HG03066 (cell line): ENCODE results near the gene ELP4.

Experiments used
- ATAC-seq: cut with Tn5 transposase; IDR thresholded peaks from one replicate; pipeline ENCODE4 v1.9.1; 2021; ENCODE audit warnings: low read depth; ENCODE audit not compliant: unreplicated experiment

ELP4 gene

DNA sequence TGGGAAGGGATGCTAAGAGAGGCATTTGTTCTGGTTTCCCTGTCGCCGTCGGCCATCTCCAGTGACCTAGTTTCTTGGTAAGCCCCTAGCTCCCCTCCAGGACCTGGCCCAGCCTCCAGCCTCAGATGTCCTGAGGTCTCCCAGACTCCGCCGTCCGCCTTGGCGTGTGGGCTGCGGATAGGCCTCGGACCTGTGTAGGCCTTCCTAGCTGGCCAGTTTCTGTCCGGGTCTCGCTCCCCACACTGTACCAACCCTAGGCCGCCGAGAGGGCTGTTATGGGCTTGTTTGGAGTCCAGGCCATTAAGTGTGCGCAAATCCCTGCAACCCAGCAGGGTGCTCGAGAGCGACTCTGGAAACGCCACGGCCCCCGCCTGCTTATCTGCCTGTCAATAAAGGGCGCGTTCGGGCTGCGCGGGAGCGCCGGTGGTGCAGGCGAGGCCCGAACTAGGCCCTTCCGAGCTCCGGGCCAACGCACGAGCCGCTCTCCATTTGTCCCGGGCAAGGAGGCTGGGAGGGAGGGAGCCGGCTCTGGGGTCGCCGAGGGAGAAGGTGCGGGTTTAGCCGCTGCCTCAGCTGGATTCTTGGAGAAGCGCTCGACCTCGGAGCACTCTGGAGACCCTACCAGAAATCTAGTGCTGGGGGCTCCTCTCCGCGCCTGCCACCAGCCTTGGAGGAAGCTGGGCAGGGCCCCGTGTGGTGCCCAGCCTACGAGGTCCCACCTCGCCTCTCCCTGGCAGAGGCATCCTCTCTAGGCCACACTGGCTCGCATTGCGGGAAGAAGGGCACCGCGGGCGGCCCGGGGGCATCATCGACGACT, 310.3 kb downstream of the ELP4 start:
- ATAC-seq, result no peak

DNA sequence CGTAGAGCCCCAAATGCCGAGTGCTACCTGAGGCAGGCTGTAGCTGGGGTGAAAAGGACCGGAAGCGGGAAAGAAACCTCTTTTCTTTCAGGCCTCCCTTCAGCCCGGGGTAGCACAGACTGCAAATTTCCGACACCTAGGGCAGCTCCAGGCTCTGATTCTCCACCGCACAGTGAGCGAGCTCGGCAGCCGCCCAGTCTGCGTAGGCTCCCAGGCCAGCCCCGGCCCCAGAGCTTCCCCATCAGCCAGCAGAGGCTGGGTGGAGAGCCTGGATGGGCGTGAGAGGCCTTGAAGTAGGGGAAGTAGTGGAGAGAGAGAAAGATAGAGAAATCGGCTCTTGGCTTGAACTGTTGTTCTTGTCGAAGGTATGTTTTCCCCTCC, 310.9 kb downstream of the ELP4 start:
- ATAC-seq, result no peak

DNA sequence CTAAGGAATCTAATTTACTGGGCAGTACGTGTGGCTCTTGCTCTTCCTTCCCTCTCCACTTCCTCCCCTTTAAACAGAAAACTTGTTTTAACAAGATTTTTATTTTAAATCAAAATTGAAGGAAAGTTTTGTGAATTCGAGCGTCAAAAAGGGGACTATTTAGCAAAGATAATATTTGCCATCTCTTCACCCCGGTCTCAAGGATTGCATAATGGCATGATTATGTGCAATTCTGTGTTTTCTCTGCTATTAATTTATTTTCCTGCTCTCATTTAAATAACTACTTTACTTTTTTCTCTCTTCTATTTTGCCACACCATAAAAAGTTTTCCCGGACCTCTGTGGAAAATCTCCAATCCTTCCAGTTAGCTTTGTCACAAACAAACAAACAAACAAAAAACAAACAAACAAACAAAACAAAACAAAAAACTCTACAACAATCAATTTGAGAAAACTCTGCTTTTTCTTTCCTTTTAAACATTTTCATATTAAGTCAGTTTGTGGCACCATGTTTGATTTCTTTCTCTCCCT, 311.7 kb downstream of the ELP4 start:
- no peak for ATAC-seq

DNA sequence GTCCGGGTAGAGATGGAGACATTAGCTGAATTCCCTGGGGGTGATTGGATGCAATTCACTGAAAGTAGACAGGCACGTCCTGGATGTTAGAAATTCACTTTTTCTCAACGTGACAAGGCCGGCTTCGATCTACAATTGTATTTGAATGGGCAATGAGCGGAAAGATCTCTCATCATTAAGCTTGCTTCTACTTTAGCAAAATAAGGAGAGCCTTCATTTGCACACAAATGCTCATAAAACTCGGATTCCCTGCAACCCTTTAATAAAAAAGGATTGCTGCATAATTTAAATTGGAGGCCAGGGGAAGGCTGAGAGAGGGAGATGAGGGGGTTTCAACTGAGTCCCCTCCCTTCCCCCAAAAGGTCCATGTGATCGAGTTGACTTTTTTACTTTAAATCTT, 312.2 kb downstream of the ELP4 start:
- no peak for ATAC-seq

DNA sequence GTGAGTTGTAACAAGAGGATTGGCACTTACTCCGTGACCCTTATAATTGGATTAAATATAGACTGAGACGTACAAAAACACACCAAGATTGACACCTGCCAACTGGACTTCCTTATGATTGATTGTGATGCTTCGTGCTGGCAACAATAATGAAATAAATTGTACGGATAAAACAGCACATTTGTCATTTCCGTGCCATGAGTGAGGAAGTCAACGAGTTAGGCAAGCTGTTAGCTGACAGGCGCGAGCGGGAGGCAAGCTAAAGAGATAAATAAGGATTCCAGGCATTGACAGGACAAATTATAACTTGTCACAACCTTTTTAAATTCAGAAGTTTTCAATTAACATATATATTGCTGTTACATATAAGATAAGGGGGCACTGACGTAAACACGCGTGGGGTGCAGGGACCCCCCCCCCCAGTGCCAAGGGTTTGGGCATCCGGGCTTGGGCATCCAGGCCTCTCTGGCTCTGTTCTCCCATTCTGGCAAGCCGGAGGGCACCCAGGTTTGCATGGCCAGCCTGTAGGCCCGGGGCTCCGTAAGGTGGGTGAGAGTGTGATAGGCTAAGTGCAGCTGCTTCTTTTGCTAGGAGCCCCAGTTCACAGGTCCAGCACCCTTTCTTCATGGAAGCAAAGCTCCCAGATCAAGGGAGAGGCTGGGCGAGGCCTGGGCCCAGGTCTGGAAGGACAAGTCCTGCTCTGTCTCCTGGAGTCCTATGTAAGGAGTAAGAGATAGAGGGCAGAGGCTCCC, 312.8 kb downstream of the ELP4 start:
- no peak for ATAC-seq

DNA sequence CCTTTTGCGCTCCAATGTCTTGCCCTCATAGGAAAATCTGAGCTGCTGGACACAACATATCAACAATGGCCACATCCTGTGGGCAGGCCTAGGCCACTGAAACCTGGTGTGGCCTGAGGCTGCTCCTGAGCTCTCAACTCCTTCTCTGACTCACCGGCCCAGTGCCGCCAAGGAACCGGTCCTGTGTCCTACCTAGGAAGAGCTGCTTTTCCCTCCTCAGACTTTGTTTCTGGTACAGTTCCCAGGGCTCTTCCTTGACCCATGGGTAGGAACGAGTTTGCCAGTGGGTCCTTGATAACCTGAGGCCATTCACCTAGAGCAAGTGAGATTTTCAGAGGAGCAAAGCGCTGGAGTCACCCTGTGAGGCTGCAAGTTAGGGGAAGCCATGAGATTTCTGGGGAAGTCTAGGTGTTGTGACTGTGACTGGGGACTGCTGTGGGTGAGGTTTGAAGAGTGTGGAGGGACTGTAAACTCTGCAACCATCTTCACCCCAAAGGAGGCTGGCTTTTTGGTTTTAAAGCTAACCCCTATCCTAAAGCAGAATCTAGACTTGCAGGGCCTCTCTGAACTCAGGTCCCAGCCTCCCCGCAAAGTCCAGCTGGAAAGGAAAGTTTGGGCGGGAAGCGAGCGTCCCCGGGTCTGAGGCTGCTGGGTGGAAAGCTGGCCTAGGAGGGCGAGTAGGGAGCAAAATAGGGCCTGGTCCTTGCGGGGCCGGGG, 313.5 kb downstream of the ELP4 start:
- ATAC-seq, result no peak

DNA sequence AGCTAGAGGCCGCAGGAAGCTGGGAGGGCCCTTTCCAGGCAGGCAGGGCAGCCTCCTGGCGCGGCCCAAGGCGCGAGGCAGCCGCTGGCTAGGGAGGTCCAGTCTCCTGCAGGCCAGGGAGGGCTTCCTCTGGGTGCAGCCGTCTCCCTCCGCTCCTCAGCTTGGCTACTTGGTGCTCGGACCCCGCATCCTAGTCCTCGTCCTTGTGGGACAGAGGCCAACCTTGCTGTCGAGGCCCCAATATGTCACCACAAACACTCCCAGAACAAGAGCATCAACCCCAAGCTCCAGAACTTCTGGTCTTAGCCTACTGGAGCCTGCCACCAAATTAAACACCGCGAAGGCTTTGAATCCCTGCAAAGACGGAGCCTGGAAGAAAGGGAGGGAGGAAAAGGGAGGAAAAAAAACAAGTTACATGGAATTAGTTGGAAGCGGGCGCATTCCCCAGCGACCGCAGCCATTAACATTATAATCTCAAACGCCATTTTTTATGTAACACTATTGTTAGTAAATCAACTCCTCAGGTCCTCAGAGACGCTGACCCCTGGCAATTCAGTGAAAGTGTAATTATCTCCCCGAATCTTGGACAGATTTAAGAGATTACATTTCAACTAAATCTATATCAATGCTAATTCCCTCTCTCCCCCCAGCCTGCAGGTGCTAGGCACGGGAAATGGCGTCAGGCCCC, 314.2 kb downstream of the ELP4 start:
- ATAC-seq, result no peak

DNA sequence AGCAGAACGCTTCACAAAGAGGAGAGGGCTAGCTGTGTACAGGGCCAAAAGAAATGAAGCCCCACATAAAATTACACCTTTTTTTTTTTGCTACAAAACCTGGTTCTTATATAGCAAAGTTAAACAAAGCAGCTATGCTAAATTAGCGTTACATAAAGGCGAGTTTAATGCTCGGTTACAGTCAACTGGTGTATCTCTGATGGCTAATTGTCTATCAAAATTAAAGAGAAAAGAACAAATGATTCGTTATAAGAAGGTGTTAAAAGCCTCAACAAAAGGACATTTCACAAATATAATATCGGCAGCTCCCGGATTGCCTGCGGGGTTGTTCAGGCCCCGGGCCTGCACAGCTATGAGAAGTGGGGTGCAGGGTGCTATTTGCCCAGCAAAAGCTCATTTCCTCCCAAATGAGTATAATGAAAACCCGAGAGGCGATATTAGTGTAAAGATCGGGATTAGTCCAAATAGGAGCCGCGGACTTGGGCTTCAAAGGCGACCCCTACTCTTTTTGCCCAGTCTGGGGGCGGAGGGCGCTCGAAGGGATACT, 314.8 kb downstream of the ELP4 start:
- ATAC-seq, result no peak

DNA sequence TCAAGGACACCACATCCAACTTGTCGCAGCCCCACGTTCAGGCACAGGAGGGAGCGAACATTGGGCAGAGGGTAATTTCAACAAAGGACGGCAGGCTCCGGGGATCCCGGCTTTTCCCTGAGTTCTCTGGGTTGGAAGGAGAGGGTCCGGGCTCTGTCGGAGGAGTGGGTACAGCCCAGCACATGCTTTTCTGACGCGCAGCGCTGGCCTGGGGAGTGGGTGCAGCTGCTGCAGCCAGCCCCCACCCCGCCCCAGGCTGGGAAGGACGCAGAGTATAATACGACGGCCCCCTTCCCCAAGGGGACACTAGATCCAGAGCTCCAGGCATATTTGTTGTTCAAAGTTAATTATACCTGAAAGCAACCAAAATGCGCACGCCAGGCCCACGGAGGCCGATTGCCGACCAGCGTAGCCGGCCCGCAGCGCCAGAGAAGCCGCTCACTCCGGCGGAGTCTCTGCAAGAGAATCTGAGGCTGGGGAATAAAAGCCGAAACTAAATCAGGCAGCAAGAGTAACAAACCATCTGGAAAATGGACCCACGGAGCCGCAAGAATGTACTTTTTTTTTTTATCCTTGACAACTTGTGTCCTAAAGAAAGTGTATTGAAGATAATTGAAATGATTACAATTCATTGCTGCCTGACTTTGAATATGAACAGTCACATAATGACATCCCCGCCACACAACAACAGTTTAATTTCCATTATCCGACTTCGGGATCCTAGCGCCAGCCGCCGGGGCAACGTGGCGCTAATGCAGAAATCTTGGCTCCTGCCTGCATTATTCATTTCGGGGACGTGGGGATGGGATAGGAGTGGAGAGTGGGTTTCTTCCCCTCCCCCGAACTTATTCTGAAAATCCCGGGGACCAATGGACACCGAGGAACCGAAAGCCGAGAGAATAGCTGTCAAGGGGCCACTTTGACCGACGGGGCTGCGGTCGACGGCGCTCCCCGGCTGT, 315.6 kb downstream of the ELP4 start:
- ATAC-seq, result no peak

DNA sequence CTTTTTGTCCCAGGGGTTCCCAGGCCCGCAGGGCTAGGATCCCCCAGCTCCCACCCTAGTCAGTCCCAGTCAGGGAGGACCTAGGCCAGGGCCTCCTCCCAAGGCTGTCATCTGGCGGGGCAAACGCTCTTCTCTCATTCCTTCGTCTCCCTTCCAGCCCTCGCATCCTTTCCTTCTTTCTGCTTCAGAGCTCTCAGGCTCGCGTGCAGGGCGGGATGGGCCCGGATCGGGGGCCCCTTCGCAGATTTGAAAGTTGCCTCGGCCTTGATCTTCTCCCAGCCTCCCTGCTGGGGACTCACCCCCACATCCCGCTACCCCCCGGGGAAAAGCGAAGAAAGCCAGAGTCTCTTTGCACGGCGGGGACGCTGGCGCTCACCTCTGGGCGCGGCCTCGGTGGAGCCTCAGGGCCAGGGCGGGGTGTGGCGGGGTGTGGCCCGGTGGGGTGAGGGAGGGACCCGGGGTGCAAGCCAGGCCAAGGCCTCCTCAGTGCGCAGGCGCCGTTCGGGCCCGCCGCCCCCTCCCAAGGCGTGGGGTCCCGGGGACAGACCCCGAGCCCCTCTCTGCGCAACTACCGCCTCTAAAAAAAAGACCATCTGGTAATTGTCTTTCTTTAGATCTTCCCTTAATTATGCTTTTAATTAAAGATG, 316.4 kb downstream of the ELP4 start:
- ATAC-seq, result no peak

DNA sequence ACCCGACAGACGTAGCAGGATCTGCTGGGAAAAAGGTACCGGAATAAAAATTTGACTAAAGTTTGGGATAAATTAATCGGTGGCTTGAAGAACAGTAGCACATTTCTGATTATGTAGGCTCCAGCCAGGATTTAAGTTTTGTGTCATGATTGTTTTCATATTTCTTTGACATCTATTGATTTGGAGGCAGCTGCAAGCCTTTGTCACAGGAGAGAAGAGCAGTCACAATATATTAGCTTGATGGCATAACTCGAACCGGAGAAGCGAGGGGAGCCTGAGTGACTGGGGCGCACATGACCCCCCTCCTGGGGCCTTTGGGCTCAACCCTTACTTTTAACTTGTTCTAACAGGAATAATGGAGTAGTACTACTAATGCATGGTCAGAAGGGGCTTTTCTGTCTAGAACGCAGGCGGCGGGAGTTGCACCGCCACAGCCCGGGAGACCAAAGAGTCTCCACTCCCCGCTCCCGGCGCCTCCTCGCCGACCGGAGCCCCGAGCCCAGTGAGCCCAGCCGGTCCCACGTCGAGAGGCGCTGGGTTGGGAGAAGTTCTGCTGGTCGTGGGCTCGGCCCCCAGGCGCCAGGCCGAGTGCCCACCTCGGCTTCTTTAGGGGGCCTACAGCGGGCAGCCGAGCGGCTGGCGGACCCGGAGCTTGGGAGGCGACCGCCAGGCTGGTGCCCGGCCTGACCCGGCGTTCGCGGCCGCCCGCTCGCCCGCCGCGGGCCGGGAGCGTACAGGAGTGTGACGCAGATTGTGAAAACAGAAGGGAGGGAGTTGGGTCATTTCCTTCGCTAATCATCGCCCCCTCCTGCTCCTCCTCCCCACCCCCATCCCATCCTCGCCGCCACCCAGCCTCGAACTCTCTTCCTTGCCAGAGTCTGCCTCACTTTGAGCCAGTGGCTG, 317.2 kb downstream of the ELP4 start:
- no peak for ATAC-seq

DNA sequence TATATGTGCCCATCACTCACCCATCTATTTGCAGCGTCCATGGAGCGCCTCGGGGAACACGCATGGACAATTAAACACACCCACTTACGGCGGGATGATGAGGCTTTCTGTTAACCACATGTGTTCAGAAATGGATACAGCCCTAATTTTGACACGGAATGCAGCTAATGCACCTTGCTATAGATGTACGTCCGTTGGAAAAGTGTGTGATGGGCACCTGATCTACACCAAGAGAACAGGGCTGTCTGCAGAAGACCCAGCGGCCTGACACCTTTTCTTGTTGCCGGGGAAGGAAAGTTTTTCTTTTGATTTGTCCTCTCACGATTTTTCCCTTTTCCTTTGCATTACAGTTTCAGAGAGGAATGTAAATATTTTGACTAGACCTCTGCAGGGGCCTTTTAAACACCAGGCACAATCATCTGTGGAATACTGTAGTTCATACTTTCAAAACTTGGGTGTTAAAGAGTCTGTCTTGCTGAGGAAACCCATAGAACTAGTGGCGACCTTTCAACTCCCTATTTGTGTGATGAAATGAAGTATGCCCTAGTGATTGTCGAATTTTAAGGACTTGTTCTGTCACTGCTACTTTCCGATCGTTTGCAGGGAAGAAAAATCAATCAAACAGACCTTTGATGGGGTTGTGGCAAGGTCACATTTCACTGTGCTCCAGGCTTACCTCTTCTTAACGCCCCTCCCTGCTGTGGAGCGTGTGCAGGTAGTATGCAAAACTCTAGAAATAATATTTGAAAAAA, 318.1 kb downstream of the ELP4 start:
- ATAC-seq, result no peak

DNA sequence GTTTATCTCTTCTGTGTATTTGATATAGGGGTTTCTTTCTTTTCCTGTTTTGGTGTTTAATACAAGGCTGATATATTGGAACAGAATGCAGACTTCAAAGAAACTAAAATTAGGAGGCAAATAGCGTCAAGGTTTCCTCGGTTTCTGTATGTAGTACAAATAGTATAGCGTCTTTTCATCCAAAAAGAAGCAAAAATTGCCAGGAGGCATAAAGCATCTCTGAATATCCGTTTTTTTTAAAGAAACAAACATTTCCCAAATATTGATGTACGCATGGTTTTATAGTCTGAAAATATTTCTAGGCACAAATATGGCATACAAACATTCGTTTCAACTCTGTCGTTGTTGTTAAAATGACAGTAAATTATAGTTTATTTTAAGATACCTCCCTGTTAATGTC, 318.6 kb downstream of the ELP4 start:
- ATAC-seq, result no peak

DNA sequence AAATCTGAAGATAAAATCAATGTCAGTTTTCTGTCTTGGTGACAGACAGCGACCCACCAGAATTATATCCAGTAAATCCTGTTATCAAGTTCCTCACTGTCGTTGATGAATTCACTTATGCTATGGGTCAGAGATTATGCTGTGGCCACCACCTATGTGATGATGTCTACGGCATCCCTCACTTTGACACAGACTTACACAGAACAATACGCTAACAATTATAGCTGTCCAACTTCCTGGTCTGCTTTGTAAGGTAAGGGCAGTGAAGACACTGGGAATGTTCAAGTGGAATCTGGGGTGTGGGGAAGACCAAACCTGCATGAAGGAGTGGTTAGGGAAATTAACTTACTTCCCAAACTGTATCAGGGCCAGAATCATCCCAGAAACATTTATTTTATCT, 320.8 kb downstream of the ELP4 start:
- ATAC-seq, result no peak

DNA sequence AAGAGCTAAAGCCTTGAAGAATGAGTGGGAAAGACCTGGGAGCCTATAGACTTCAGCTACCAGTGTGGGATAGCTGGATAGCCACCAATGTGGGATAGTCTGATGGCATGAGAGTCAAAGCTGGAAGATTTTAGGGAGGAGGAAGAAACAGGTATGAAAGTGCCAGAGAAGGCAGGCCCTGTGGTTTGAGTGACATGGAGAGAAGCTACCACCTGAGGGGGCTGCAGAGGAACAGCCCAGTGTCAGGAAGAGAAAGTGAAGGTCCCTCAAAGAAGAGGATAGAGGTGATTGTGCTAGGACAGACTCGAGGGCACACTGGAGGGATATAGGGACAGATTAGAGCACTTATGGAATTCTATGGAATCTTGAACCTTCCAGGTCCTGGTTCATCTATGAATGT, 324.7 kb downstream of the ELP4 start:
- no peak for ATAC-seq
